WERI-Rb-1 (cell line): ENCODE results near the gene TULP4.
"Not testable (repeated sequence)": the region's sequence is repeated elsewhere in the genome, so short reads cannot be mapped to it uniquely, and the experiment has no call there.

Source experiments
- DNase-seq: peaks from one replicate; pipeline ENCODE4 v3.0.0-alpha.2; 2020
- H3K27ac ChIP-seq: fragments of 250-450 bp; sonication (Bioruptor Pico); 2 replicates; pipeline ENCODE4 v1.5.1; 2020; ENCODE audit warnings: mild to moderate bottlenecking, moderate library complexity
- H3K27me3 ChIP-seq: fragments of 250-450 bp; sonication (Bioruptor Pico); 2 replicates; pipeline ENCODE4 v1.5.1; 2021; ENCODE audit warnings: mild to moderate bottlenecking, low read depth, moderate library complexity; ENCODE audit not compliant: insufficient read depth, severe bottlenecking
- H3K36me3 ChIP-seq: fragments of 250-450 bp; sonication (Bioruptor Pico); 2 replicates; pipeline ENCODE4 v1.5.1; 2020; ENCODE audit warnings: mild to moderate bottlenecking, moderate library complexity
- H3K4me3 ChIP-seq: 2 replicates; pipeline ENCODE4 v1.5.1; 2011; ENCODE audit warnings: low read depth, mild to moderate bottlenecking, control low read depth, low read length
- H3K9me3 ChIP-seq: fragments of 250-450 bp; sonication (Bioruptor Pico); 2 replicates; pipeline ENCODE4 v1.5.1; 2021; ENCODE audit warnings: mild to moderate bottlenecking, moderate library complexity; ENCODE audit not compliant: severe bottlenecking
- CTCF ChIP-seq: IDR thresholded peaks from 2 replicates; pipeline ENCODE4 v1.5.1; 2011; ENCODE audit warnings: low read depth, mild to moderate bottlenecking, control low read depth, inconsistent platforms, low read length

TULP4 gene

GRCh38 chr6:158287047-158287446 lies 25.2 kb upstream of the TULP4 start:
- Histone ChIP-seq H3K27ac (no peak overlapping the region), H3K4me3 (no peak overlapping the region), H3K36me3 (peaks cover 46% of the 10 kb centered on the region), H3K9me3 (no peaks in the 10 kb centered on the region), H3K27me3 (no peaks in the 10 kb centered on the region)
- no peak for DNase-seq
- no peak for TF ChIP-seq CTCF

GRCh38 chr6:158290040-158290439 lies 22.2 kb upstream of the TULP4 start:
- H3K27ac ChIP-seq: no peak overlapping the region
- no peak overlapping the region for H3K4me3 ChIP-seq
- no peaks in the 10 kb centered on the region for H3K27me3 ChIP-seq
- no peak for TF ChIP-seq CTCF
- no peak for DNase-seq
- H3K36me3 ChIP-seq: peaks cover 45% of the 10 kb centered on the region
- H3K9me3 ChIP-seq: no peaks in the 10 kb centered on the region

- Histone ChIP-seq H3K4me3 (no peak overlapping the region), H3K27ac (no peak overlapping the region), H3K27me3 (no peaks in the 10 kb centered on the region), H3K36me3 (peaks cover 43% of the 10 kb centered on the region), H3K9me3 (no peaks in the 10 kb centered on the region)
- DNase-seq: no peak
- no peak for TF ChIP-seq CTCF
These were observed 21.6 kb upstream of the TULP4 start for GRCh38 chr6:158290659-158291058.

GRCh38 chr6:158292016-158292415 lies 20.2 kb upstream of the TULP4 start:
- Histone ChIP-seq H3K36me3 (peaks cover 52% of the 10 kb centered on the region), H3K4me3 (no peak overlapping the region), H3K27me3 (no peaks in the 10 kb centered on the region), H3K27ac (no peak overlapping the region), H3K9me3 (peaks cover 6% of the 10 kb centered on the region)
- no peak for DNase-seq
- TF ChIP-seq CTCF: no peak

GRCh38 chr6:158293122-158293521 lies 19.1 kb upstream of the TULP4 start:
- Histone ChIP-seq H3K27me3 (no peaks in the 10 kb centered on the region), H3K36me3 (peaks cover 54% of the 10 kb centered on the region), H3K27ac (no peak overlapping the region), H3K4me3 (no peak overlapping the region), H3K9me3 (peaks cover 11% of the 10 kb centered on the region)
- TF ChIP-seq CTCF: no peak
- no peak for DNase-seq

- not testable (repeated sequence) for H3K4me3 ChIP-seq, H3K27ac ChIP-seq, DNase-seq, H3K27me3 ChIP-seq
- H3K9me3 ChIP-seq: peaks cover 14% of the 10 kb centered on the region
- H3K36me3 ChIP-seq: peaks cover 55% of the 10 kb centered on the region
These were observed 16.1 kb upstream of the TULP4 start for GRCh38 chr6:158295976-158296853.

GRCh38 chr6:158296854-158297324 lies 15.4 kb upstream of the TULP4 start:
- peaks cover 14% of the 10 kb centered on the region for H3K9me3 ChIP-seq
- H3K36me3 ChIP-seq: peaks cover 54% of the 10 kb centered on the region
- H3K27ac ChIP-seq, H3K27me3 ChIP-seq, DNase-seq, H3K4me3 ChIP-seq: not testable (repeated sequence)

GRCh38 chr6:158297657-158298056 lies 14.6 kb upstream of the TULP4 start:
- not testable (repeated sequence) for H3K27ac ChIP-seq, H3K4me3 ChIP-seq, H3K27me3 ChIP-seq, DNase-seq
- H3K36me3 ChIP-seq: peaks cover 50% of the 10 kb centered on the region
- peaks cover 14% of the 10 kb centered on the region for H3K9me3 ChIP-seq
